ENCODE results near the gene SUPV3L1.

Gene SUPV3L1

GRCh38 chr10:69211524-69211923 is 31.5 kb downstream of the SUPV3L1 start:
- no peak overlapping the region for H3K4me3 ChIP-seq (ENCODE audit: control insufficient read depth, low read depth, low read length)
- no peak for TF ChIP-seq CTCF (conservative IDR thresholded peaks at IDR 0.05; ENCODE audit: control insufficient read depth, insufficient read depth, low read depth, low read length)

GRCh38 chr10:69213591-69214311 is 33.7 kb downstream of the SUPV3L1 start:
- DNase-seq (ENCODE audit: low read depth) = no peak
- TF ChIP-seq CTCF (conservative IDR thresholded peaks at IDR 0.05; ENCODE audit: control insufficient read depth, insufficient read depth, low read depth, low read length) = no peak
- no peak overlapping the region for H3K4me3 ChIP-seq (ENCODE audit: control insufficient read depth, low read depth, low read length)

More at GRCh38 chr10:69211524-69211923, 31.5 kb downstream of the SUPV3L1 start:
- DNase-seq (ENCODE audit: low read depth) = no peak

- no peak for DNase-seq (ENCODE audit: low read depth)
- no peak for TF ChIP-seq CTCF (conservative IDR thresholded peaks at IDR 0.05; ENCODE audit: control insufficient read depth, insufficient read depth, low read depth, low read length)
- H3K4me3 ChIP-seq (ENCODE audit: control insufficient read depth, low read depth, low read length) = no peak overlapping the region
Measured at GRCh38 chr10:69214666-69215131, 34.7 kb downstream of the SUPV3L1 start.

- no peak for DNase-seq (ENCODE audit: low read depth)
- H3K4me3 ChIP-seq (ENCODE audit: control insufficient read depth, low read depth, low read length) = no peak overlapping the region
- no peak for TF ChIP-seq CTCF (conservative IDR thresholded peaks at IDR 0.05; ENCODE audit: control insufficient read depth, insufficient read depth, low read depth, low read length)
Measured at GRCh38 chr10:69215405-69216171, 35.6 kb downstream of the SUPV3L1 start.

GRCh38 chr10:69216577-69217118 is 36.6 kb downstream of the SUPV3L1 start:
- no peak overlapping the region for H3K4me3 ChIP-seq (ENCODE audit: control insufficient read depth, low read depth, low read length)
- DNase-seq (ENCODE audit: low read depth) = no peak
- no peak for TF ChIP-seq CTCF (conservative IDR thresholded peaks at IDR 0.05; ENCODE audit: control insufficient read depth, insufficient read depth, low read depth, low read length)

- DNase-seq (ENCODE audit: low read depth) = peak; percentile 74
- TF ChIP-seq CTCF (conservative IDR thresholded peaks at IDR 0.05; ENCODE audit: control insufficient read depth, insufficient read depth, low read depth, low read length) = no peak
- H3K4me3 ChIP-seq (ENCODE audit: control insufficient read depth, low read depth, low read length) = no peak overlapping the region
Measured at GRCh38 chr10:69217119-69217754, 37.2 kb downstream of the SUPV3L1 start.

Measured in fibroblast of mammary gland (primary cell).